Measurements from ENCODE around the gene ATP6AP2.

- TF ChIP-seq, protein P1, sequence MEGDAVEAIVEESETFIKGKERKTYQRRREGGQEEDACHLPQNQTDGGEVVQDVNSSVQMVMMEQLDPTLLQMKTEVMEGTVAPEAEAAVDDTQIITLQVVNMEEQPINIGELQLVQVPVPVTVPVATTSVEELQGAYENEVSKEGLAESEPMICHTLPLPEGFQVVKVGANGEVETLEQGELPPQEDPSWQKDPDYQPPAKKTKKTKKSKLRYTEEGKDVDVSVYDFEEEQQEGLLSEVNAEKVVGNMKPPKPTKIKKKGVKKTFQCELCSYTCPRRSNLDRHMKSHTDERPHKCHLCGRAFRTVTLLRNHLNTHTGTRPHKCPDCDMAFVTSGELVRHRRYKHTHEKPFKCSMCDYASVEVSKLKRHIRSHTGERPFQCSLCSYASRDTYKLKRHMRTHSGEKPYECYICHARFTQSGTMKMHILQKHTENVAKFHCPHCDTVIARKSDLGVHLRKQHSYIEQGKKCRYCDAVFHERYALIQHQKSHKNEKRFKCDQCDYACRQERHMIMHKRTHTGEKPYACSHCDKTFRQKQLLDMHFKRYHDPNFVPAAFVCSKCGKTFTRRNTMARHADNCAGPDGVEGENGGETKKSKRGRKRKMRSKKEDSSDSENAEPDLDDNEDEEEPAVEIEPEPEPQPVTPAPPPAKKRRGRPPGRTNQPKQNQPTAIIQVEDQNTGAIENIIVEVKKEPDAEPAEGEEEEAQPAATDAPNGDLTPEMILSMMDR (IDR thresholded peaks at IDR 0.05): no peak
- no peak for TF ChIP-seq POLR2A (IDR thresholded peaks at IDR 0.05)
Measured at GRCh38 chrX:40537310-40537709, 43.5 kb upstream of the ATP6AP2 start.

Measured in esophagus squamous epithelium (tissue), 4 donors.